Body of pancreas (tissue), 4 donors: ENCODE results near the gene NEDD4. TPM values are rescaled to one million over a fixed set of nuclear protein-coding genes. Genes with fewer than 3 reads are reported as not detected.
"Not testable (repeated sequence)": the region's sequence is repeated elsewhere in the genome, so short reads cannot be mapped to it uniquely, and the experiment has no call there.

Source experiments
- ATAC-seq: fragments of 150-250 bp; one replicate; pipeline ENCODE4 v1.9.1; 2016
- DNase-seq, 4 donors: peaks; one replicate each; pipeline ENCODE4 v3.0.0-alpha.2; 2019
- H3K27ac ChIP-seq, 4 donors: fragments of 200-600 bp; sonication (generic); 1 replicate in 3 of 4; 2 replicates in 1 of 4; pipeline versions ENCODE4 v1.5.1 to v1.6.1; 2016 to 2019; ENCODE audit warnings: mild to moderate bottlenecking in 1 of 4, mixed read lengths in 1 of 4, moderate library complexity in 1 of 4
- H3K27me3 ChIP-seq, 2 donors: fragments of 200-600 bp; sonication (generic); one replicate each; pipeline ENCODE4 v1.6.0; 2016; ENCODE audit warnings: mild to moderate bottlenecking in 1 of 2
- H3K36me3 ChIP-seq, 2 donors: fragments of 200-600 bp; sonication (generic); replicated peaks in 1 of 2; 2 replicates each; pipeline ENCODE4 v1.5.1; 2016; ENCODE audit warnings: low read depth in 2 of 2; ENCODE audit not compliant: insufficient read depth in 1 of 2
- H3K4me1 ChIP-seq: fragments of 200-600 bp; sonication (generic); one replicate; pipeline ENCODE4 v1.6.0; 2016
- H3K4me3 ChIP-seq, 2 donors: fragments of 200-600 bp; sonication (generic); 1 replicate in 1 of 2; 2 replicates in 1 of 2; pipeline ENCODE4 v1.5.1; 2016 to 2019
- H3K9me3 ChIP-seq, 3 donors: fragments of 200-600 bp; sonication (generic); 1 replicate in 2 of 3; 2 replicates in 1 of 3; pipeline ENCODE4 v1.5.1; 2016
- CTCF ChIP-seq, 7 experiments: fragments of 450-650 bp in 4 of 7; fragments of 200-600 bp in 3 of 7; sonication (generic) in 3 of 7; IDR thresholded peaks; one replicate each; pipeline ENCODE4 v1.5.1; 2016 to 2019; ENCODE audit warnings: antibody characterized with exemption in 7 of 7
- POLR2A ChIP-seq, 3 donors: fragments of 450-650 bp; IDR thresholded peaks; one replicate each; pipeline ENCODE4 v1.6.1; 2016; ENCODE audit warnings: antibody characterized with exemption in 3 of 3, mild to moderate bottlenecking in 2 of 3
- WGBS, 2 donors: methylation state at CpG; one replicate each; pipeline ENCODE4 v1.1.5; 2017; 5-methylcytosine and 5-hydroxymethylcytosine counted together
- intact Hi-C: fragments of 100-400 bp; cut with DNase I; formaldehyde crosslinking; loops from one replicate; pipeline ENCODE4 v1.15.1; 2023
- total RNA-seq, 2 donors: library from RNA; depleted of rRNA; stranded (reverse); fragments of >200 nt; gene quantifications; one replicate each; pipeline ENCODE4 v1.1.0, GENCODE V29; 2016

Gene NEDD4
- total RNA-seq, 2 donors from 2014 or later = 3.0 to 8.0 TPM

DNA sequence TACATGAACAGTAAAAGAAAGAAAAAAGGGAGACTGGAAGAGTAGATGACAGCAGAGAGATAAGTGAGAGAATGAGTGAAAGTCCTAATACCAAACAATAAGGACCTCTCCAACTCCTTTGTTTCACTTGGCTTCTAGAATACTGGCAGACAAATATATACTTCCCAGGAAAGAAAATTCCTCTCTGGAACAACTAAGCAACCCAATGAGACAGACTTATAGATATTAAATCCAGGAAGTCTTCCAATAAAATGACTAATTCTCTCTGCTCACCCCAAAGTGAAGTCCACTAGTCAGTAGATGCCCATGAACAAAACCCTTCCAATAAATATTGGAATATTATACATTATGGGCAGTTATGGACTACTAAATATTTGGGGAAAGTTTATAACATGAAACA is 114.2 kb downstream of the NEDD4 start:
- no peaks in the 10 kb centered on the region for H3K36me3 ChIP-seq
- ATAC-seq (no peak), DNase-seq (no peak)
- TF ChIP-seq CTCF (IDR thresholded peaks at IDR 0.05) (no peak), POLR2A (IDR thresholded peaks at IDR 0.05) (no peak)
- intact Hi-C loops = no loop called here
- no peak overlapping the region for H3K27ac ChIP-seq
- no peaks in the 10 kb centered on the region for H3K9me3 ChIP-seq
- no peaks in the 10 kb centered on the region for H3K27me3 ChIP-seq
- no peak overlapping the region for H3K4me3 ChIP-seq
- no peaks in the 10 kb centered on the region for H3K4me1 ChIP-seq

DNA sequence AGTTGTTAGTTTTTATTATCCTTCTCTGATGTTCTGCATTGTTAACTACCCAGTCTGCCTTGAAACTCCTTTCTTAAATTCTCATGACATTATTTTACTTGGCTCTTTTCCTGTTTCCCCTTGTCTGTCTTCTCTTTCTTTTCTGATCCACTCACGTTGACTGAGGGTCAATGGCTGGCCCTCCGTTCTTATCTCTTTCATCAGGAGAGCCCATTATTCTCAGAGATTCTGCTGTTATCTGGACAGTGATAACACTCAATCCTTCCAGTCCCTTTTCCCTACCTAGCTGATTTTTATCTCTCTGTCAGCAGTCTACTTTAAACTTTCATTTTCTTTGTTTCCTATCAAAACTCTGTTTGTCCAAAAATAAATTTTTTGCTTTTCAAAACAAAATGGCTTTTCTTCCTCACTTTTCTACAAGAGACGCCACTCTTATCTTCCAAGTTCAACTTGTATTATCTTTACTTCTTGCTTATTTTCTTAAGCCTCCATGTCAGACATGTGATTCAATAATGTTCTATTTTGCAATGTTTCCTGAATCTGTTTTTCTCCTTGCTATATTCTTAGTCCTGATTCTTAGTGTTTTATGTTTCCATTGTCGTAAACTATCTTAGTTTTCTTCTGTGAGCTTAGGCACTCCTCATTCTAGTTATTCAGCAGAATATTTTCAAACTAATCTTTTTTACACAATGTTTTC is 120.2 kb downstream of the NEDD4 start:
- WGBS, 2 donors = 58 to 62% methylated on average over 4 of the region's 4 CpGs
- Histone ChIP-seq H3K36me3 (no peaks in the 10 kb centered on the region), H3K27me3 (no peaks in the 10 kb centered on the region), H3K9me3 (no peaks in the 10 kb centered on the region), H3K4me3 (no peak overlapping the region), H3K27ac (no peak overlapping the region), H3K4me1 (no peaks in the 10 kb centered on the region)
- DNase-seq (no peak), ATAC-seq (no peak)
- TF ChIP-seq POLR2A (IDR thresholded peaks at IDR 0.05) = no peak
- no peak for TF ChIP-seq CTCF (IDR thresholded peaks at IDR 0.05)
- intact Hi-C loops = no loop called here

- H3K4me3 ChIP-seq = no peak overlapping the region
- H3K27me3 ChIP-seq = no peaks in the 10 kb centered on the region
- H3K36me3 ChIP-seq = no peaks in the 10 kb centered on the region
- no peak for TF ChIP-seq POLR2A (IDR thresholded peaks at IDR 0.05)
- ATAC-seq (no peak), DNase-seq (no peak)
- no peak overlapping the region for H3K27ac ChIP-seq
- 83 to 88% methylated on average over 2 of the region's 2 CpGs for WGBS, 2 donors
- no peaks in the 10 kb centered on the region for H3K4me1 ChIP-seq
- no peaks in the 10 kb centered on the region for H3K9me3 ChIP-seq
- intact Hi-C loops = no loop called here
Measured at GRCh38 chr15:55872471-55872870, 120.9 kb downstream of the NEDD4 start.

- ATAC-seq (no peak), DNase-seq (no peak)
- Histone ChIP-seq H3K27me3 (no peaks in the 10 kb centered on the region), H3K9me3 (no peaks in the 10 kb centered on the region), H3K36me3 (no peaks in the 10 kb centered on the region), H3K4me1 (no peaks in the 10 kb centered on the region), H3K4me3 (no peak overlapping the region), H3K27ac (no peak overlapping the region)
- 76 to 79% methylated on average over 2 of the region's 2 CpGs for WGBS, 2 donors
- TF ChIP-seq POLR2A (IDR thresholded peaks at IDR 0.05) (no peak), CTCF (IDR thresholded peaks at IDR 0.05) (no peak)
- intact Hi-C loops = no loop called here
Measured at GRCh38 chr15:55869660-55870059, 123.8 kb downstream of the NEDD4 start.

- ATAC-seq = no peak
Measured at GRCh38 chr15:55868707-55869106, 124.7 kb downstream of the NEDD4 start.

DNA sequence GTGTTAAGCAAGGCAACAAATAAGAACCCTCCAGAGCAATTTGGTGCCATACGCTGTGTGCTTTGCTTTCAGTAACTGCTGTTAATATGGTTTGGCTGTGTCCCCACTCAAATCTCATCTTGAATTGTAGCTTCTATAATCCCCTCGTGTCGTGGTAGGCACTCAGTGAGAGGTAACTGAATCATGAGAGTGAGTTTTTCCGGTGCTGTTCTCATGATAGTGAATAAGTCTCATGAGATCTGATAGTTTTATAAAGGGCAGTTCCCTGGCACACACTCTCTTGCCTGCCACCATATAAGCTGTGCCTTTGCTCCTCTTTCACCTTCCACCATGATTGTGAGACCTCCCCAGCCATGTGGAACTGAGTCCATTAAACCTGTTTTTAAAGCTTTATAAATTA is 125.1 kb downstream of the NEDD4 start:
- 95 to 98% methylated on average over 4 of the region's 4 CpGs for WGBS, 2 donors
- H3K9me3 ChIP-seq, DNase-seq, H3K27ac ChIP-seq, H3K27me3 ChIP-seq, H3K4me1 ChIP-seq, ATAC-seq, H3K4me3 ChIP-seq, intact Hi-C loops, H3K36me3 ChIP-seq: not testable (repeated sequence)

More at GRCh38 chr15:55868707-55869106, 124.7 kb downstream of the NEDD4 start:
- H3K27me3 ChIP-seq = no peaks in the 10 kb centered on the region
- H3K36me3 ChIP-seq = no peaks in the 10 kb centered on the region
- H3K4me1 ChIP-seq = no peaks in the 10 kb centered on the region
- DNase-seq = no peak
- H3K27ac ChIP-seq = no peak overlapping the region
- no peak overlapping the region for H3K4me3 ChIP-seq
- intact Hi-C loops = no loop called here
- H3K9me3 ChIP-seq = no peaks in the 10 kb centered on the region
- TF ChIP-seq CTCF (IDR thresholded peaks at IDR 0.05) = no peak
- TF ChIP-seq POLR2A (IDR thresholded peaks at IDR 0.05) = no peak
- 48 to 72% methylated on average over 3 of the region's 3 CpGs for WGBS, 2 donors
